Liver (tissue), 9 donors: ENCODE results near the gene PARD3B. TPM values are rescaled to one million over a fixed set of nuclear protein-coding genes. Genes with fewer than 3 reads are reported as not detected.

Experiments
- DNase-seq: peaks from one replicate; pipeline ENCODE4 v3.0.0-alpha.2; 2017; ENCODE audit warnings: low spot score
- H3K27ac ChIP-seq, 2 donors: one replicate each; pipeline ENCODE4 v1.7.0; 2013; ENCODE audit warnings: inconsistent platforms in 2 of 2, low read length in 2 of 2, control low read depth in 1 of 2, low read depth in 1 of 2, mild to moderate bottlenecking in 1 of 2
- H3K27me3 ChIP-seq, 4 donors: one replicate each; pipeline versions ENCODE4 v1.6.1 to v1.7.0; 2013; ENCODE audit warnings: low read length in 3 of 4, inconsistent platforms in 1 of 4, mild to moderate bottlenecking in 1 of 4, moderate library complexity in 1 of 4; ENCODE audit not compliant: control insufficient read depth in 4 of 4, insufficient read depth in 4 of 4
- H3K36me3 ChIP-seq, 4 donors: one replicate each; pipeline versions ENCODE4 v1.6.1 to v1.7.0; 2013; ENCODE audit warnings: low read length in 3 of 4, mild to moderate bottlenecking in 3 of 4, low read depth in 1 of 4, moderate library complexity in 1 of 4; ENCODE audit not compliant: control insufficient read depth in 4 of 4, insufficient read depth in 3 of 4
- H3K4me1 ChIP-seq, 4 donors: one replicate each; pipeline versions ENCODE4 v1.6.1 to v1.7.0; 2013; ENCODE audit warnings: low read length in 3 of 4, mild to moderate bottlenecking in 3 of 4, moderate library complexity in 1 of 4; ENCODE audit not compliant: control insufficient read depth in 4 of 4, insufficient read depth in 4 of 4
- H3K4me3 ChIP-seq, 3 donors: one replicate each; pipeline versions ENCODE4 v1.6.1 to v1.7.0; 2013; ENCODE audit warnings: low read length in 3 of 3, control low read depth in 1 of 3, low read depth in 1 of 3, mild to moderate bottlenecking in 1 of 3
- H3K9ac ChIP-seq, 2 donors: one replicate each; pipeline ENCODE4 v1.7.0; 2013; ENCODE audit warnings: low read length in 2 of 2, mild to moderate bottlenecking in 2 of 2, moderate library complexity in 2 of 2, control low read depth in 1 of 2, low read depth in 1 of 2
- H3K9me3 ChIP-seq, 4 donors: one replicate each; pipeline versions ENCODE4 v1.6.1 to v1.7.0; 2013; ENCODE audit warnings: low read length in 3 of 4; ENCODE audit not compliant: control insufficient read depth in 4 of 4
- EGR1 ChIP-seq, 2 donors: IDR thresholded peaks; 2 replicates each; pipeline ENCODE4 v1.6.1; 2016 to 2018; ENCODE audit warnings: antibody characterized with exemption in 2 of 2, low read depth in 2 of 2
- FOXA1 ChIP-seq: IDR thresholded peaks from 2 replicates; pipeline ENCODE4 v1.6.1; 2016; ENCODE audit warnings: antibody characterized with exemption
- FOXA2 ChIP-seq: IDR thresholded peaks from 2 replicates; pipeline ENCODE4 v1.6.1; 2016; ENCODE audit warnings: antibody characterized with exemption
- GABPA ChIP-seq, 2 donors: IDR thresholded peaks in 1 of 2; conservative IDR thresholded peaks in 1 of 2; 2 replicates each; pipeline ENCODE4 v1.6.1; 2016; ENCODE audit warnings: antibody characterized with exemption in 2 of 2, mild to moderate bottlenecking in 1 of 2, moderate library complexity in 1 of 2
- HNF4A ChIP-seq, 2 donors: conservative IDR thresholded peaks; 2 replicates each; pipeline ENCODE4 v1.6.1; 2016; ENCODE audit warnings: antibody characterized with exemption in 2 of 2, mild to moderate bottlenecking in 2 of 2
- HNF4G ChIP-seq: IDR thresholded peaks from 2 replicates; pipeline ENCODE4 v1.6.1; 2016; ENCODE audit warnings: antibody characterized with exemption
- JUND ChIP-seq, 2 donors: IDR thresholded peaks; 2 replicates each; pipeline ENCODE4 v1.6.1; 2016; ENCODE audit warnings: antibody characterized with exemption in 2 of 2
- NR2F2 ChIP-seq: IDR thresholded peaks from 2 replicates; pipeline ENCODE4 v1.6.1; 2016; ENCODE audit warnings: antibody characterized with exemption
- RAD21 ChIP-seq, 2 donors: IDR thresholded peaks; 2 replicates each; pipeline ENCODE4 v1.6.1; 2016; ENCODE audit warnings: antibody characterized with exemption in 2 of 2, mild to moderate bottlenecking in 2 of 2
- RXRA ChIP-seq, 2 donors: IDR thresholded peaks; 2 replicates each; pipeline ENCODE4 v1.6.1; 2017 to 2018; ENCODE audit warnings: antibody characterized with exemption in 2 of 2, mild to moderate bottlenecking in 1 of 2
- SP1 ChIP-seq: IDR thresholded peaks from 2 replicates; pipeline ENCODE4 v1.6.1; 2018; ENCODE audit warnings: antibody characterized with exemption, mild to moderate bottlenecking
- TAF1 ChIP-seq: conservative IDR thresholded peaks from 2 replicates; pipeline ENCODE4 v1.6.1; 2016; ENCODE audit warnings: antibody characterized with exemption, mild to moderate bottlenecking
- YY1 ChIP-seq: IDR thresholded peaks from 2 replicates; pipeline ENCODE4 v1.6.1; 2016; ENCODE audit warnings: antibody characterized with exemption, mild to moderate bottlenecking
- WGBS: extraction: QIAGEN DNeasy Blood & Tissue Kit; methylation state at CpG from one replicate; pipeline ENCODE4 v1.1.7; 2013; 5-methylcytosine and 5-hydroxymethylcytosine counted together
- polyA plus RNA-seq, 2 donors: library from polyadenylated mRNA; stranded (reverse) in 1 of 2; unstranded in 1 of 2; fragments of 200-250 nt in 1 of 2; fragments of >200 nt in 1 of 2; fragmentation: Nextera tagmentation in 1 of 2; extraction: Ambion mirVana in 1 of 2; gene quantifications; one replicate each; pipeline versions ENCODE4 v1.2.1 to v1.2.3, GENCODE V29; 2013 to 2015
- total RNA-seq, 2 donors: library from RNA; depleted of rRNA; stranded (reverse); fragments of >200 nt; gene quantifications; one replicate each; pipeline ENCODE4 v1.2.3, GENCODE V29; 2014
- TF ChIP-seq, protein P1 (sequence below): fragments of 150-350 bp; IDR thresholded peaks from 2 replicates; pipeline ENCODE4 v1.5.1; 2017; ENCODE audit warnings: improper control_type of control experiment, low read depth, low read length; ENCODE audit not compliant: missing input control
- TF ChIP-seq, protein P2 (sequence below): IDR thresholded peaks from 2 replicates; pipeline ENCODE4 v1.6.1; 2016; ENCODE audit warnings: antibody characterized with exemption
- TF ChIP-seq, protein P3 (sequence below): IDR thresholded peaks from 2 replicates; pipeline ENCODE4 v1.6.1; 2016; ENCODE audit warnings: antibody characterized with exemption
- TF ChIP-seq, protein P4 (sequence below): IDR thresholded peaks from 2 replicates; pipeline ENCODE4 v1.6.1; 2016; ENCODE audit warnings: antibody characterized with exemption
- donor health status: healthy.
- donor health status: healthy.
- donor health status: healthy.
- donor health status: healthy.
- donor health status: healthy.

Gene PARD3B
- total and polyA plus RNA-seq, 4 donors: 1.1 to 10.3 (median 3.7) TPM

DNA sequence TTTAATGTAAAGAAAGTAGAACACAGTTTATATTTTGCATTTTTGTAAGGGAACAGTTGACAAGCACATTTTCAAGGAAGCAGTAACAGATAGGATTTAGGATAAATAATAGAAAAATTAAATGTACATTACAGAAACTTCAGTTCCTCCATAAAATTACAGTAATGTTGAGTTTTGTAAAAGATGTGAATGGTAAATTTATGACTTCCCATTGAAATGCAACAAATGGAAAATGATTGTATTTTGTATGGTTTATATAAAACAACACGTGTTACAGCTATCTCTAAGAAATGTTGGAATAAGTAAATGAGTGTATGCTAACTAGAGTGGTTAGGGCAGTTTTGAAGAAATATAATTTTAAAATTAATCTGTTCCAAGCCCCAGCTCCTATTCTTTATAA is 227.3 kb downstream of the PARD3B start:
- no peak overlapping the region for H3K9ac ChIP-seq
- H3K27me3 ChIP-seq: no peaks in the 10 kb centered on the region
- H3K36me3 ChIP-seq: no peaks in the 10 kb centered on the region
- DNase-seq: no peak
- H3K9me3 ChIP-seq: no peaks in the 10 kb centered on the region
- H3K4me1 ChIP-seq: no peaks in the 10 kb centered on the region
- no peak overlapping the region for H3K27ac ChIP-seq
- TF ChIP-seq, protein P1, sequence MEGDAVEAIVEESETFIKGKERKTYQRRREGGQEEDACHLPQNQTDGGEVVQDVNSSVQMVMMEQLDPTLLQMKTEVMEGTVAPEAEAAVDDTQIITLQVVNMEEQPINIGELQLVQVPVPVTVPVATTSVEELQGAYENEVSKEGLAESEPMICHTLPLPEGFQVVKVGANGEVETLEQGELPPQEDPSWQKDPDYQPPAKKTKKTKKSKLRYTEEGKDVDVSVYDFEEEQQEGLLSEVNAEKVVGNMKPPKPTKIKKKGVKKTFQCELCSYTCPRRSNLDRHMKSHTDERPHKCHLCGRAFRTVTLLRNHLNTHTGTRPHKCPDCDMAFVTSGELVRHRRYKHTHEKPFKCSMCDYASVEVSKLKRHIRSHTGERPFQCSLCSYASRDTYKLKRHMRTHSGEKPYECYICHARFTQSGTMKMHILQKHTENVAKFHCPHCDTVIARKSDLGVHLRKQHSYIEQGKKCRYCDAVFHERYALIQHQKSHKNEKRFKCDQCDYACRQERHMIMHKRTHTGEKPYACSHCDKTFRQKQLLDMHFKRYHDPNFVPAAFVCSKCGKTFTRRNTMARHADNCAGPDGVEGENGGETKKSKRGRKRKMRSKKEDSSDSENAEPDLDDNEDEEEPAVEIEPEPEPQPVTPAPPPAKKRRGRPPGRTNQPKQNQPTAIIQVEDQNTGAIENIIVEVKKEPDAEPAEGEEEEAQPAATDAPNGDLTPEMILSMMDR: no peak
- TF ChIP-seq, protein P2, sequence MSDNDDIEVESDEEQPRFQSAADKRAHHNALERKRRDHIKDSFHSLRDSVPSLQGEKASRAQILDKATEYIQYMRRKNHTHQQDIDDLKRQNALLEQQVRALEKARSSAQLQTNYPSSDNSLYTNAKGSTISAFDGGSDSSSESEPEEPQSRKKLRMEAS: no peak
- TF ChIP-seq YY1: no peak
- H3K4me3 ChIP-seq: no peak overlapping the region
- WGBS: 94% methylated on average over 1 of the region's 1 CpG

DNA sequence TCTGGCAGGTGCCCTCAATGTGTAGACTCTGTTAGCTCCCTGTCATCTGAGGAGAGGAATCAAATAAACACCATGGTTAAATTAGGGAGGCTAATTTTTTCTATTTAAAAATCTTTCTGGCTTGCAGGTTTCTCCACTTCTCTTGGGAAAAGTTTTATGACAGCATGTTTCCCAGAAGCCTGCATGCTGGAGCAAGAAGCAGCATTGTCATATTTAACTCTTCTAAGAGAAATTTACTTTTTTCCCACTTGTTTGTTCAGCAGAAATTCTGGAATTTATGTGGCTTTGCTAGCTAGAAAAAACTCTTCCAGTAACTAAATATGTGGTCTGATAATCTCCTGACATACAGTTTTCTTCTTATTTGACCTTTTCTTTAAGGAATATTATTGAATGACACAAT is 230.5 kb downstream of the PARD3B start:
- Histone ChIP-seq H3K4me1 (no peaks in the 10 kb centered on the region), H3K27me3 (no peaks in the 10 kb centered on the region), H3K9me3 (no peaks in the 10 kb centered on the region), H3K4me3 (no peak overlapping the region), H3K9ac (no peak overlapping the region), H3K27ac (no peak overlapping the region), H3K36me3 (no peaks in the 10 kb centered on the region)
- DNase-seq: no peak
- TF ChIP-seq, protein P2: no peak
- TF ChIP-seq FOXA2: no peak
- TF ChIP-seq, protein P3, sequence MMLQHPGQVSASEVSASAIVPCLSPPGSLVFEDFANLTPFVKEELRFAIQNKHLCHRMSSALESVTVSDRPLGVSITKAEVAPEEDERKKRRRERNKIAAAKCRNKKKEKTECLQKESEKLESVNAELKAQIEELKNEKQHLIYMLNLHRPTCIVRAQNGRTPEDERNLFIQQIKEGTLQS: no peak
- TF ChIP-seq JUND (IDR thresholded peaks at IDR 0.05): no peak
- TF ChIP-seq SP1: no peak
- TF ChIP-seq TAF1: no peak
- TF ChIP-seq, protein P4, sequence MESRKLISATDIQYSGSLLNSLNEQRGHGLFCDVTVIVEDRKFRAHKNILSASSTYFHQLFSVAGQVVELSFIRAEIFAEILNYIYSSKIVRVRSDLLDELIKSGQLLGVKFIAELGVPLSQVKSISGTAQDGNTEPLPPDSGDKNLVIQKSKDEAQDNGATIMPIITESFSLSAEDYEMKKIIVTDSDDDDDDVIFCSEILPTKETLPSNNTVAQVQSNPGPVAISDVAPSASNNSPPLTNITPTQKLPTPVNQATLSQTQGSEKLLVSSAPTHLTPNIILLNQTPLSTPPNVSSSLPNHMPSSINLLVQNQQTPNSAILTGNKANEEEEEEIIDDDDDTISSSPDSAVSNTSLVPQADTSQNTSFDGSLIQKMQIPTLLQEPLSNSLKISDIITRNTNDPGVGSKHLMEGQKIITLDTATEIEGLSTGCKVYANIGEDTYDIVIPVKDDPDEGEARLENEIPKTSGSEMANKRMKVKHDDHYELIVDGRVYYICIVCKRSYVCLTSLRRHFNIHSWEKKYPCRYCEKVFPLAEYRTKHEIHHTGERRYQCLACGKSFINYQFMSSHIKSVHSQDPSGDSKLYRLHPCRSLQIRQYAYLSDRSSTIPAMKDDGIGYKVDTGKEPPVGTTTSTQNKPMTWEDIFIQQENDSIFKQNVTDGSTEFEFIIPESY: no peak
- no peak for TF ChIP-seq RXRA (IDR thresholded peaks at IDR 0.05)
- TF ChIP-seq EGR1 (IDR thresholded peaks at IDR 0.05; ENCODE audit: low read depth in 2 of 2): no peak

DNA sequence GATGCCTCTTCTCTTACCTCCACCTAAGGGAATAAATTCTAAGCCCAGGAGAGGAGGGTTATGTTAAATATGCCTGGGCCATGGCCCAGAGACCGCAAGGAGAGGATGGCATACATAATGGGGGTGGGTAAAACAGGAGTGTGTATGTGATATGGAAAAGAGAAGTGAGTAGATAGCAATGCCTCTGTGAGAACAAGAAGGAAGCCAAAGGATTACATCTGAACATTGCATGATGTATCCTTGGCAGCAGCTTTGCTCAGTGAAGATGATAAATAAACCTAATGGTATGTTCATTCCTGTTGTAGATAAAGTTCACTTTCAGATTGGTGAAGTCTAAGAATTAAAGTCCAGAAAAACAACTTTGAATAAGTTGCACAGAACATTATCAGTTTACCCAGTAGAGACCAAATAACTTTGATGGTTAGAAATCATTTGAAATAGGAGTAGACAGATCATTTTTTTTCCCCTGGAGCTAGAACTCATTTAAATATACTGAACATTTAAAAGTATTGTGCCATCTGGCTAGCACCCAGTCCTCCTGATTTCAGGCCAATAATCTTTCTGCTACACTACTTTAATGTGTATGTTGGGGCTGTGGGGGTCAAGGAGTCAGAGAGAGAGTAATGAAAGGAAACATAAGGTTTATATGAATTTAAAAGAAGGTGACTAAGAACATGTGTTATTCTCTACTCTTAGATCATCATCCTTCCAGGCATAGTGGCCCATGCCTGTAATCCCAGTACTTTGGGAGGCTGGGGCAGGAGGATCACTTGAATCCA is 231.7 kb downstream of the PARD3B start:
- H3K4me1 ChIP-seq: no peaks in the 10 kb centered on the region
- H3K4me3 ChIP-seq: no peak overlapping the region
- TF ChIP-seq HNF4G: no peak
- TF ChIP-seq YY1: no peak
- no peak for TF ChIP-seq JUND (IDR thresholded peaks at IDR 0.05)
- no peak for TF ChIP-seq SP1
- TF ChIP-seq NR2F2: no peak
- TF ChIP-seq FOXA1: no peak
- TF ChIP-seq, protein P4: no peak
- no peak for TF ChIP-seq FOXA2
- TF ChIP-seq RAD21 (IDR thresholded peaks at IDR 0.05): no peak
- TF ChIP-seq GABPA (IDR thresholded peaks at IDR 0.05 in 1 of 2, conservative IDR thresholded peaks at IDR 0.05 in 1 of 2): no peak
- TF ChIP-seq, protein P3: no peak
- TF ChIP-seq EGR1 (IDR thresholded peaks at IDR 0.05; ENCODE audit: low read depth in 2 of 2): no peak
- TF ChIP-seq, protein P2: no peak
- no peak for TF ChIP-seq HNF4A (conservative IDR thresholded peaks at IDR 0.05)

More for the DNA sequence above, 231.7 kb downstream of the PARD3B start:
- Histone ChIP-seq H3K27me3 (no peaks in the 10 kb centered on the region), H3K27ac (no peak overlapping the region), H3K9ac (no peak overlapping the region), H3K9me3 (no peaks in the 10 kb centered on the region), H3K36me3 (no peaks in the 10 kb centered on the region)
- 90% methylated on average over 1 of the region's 1 CpG for WGBS
- DNase-seq: no peak
